Raji (cell line): ENCODE results near the gene RPTOR.

Experiments used
- POLR2A ChIP-seq: IDR thresholded peaks from 2 replicates; pipeline ENCODE4 v1.6.1; 2011; ENCODE audit warnings: low read depth, low read length, control low read depth; ENCODE audit not compliant: insufficient read depth

Gene RPTOR

DNA sequence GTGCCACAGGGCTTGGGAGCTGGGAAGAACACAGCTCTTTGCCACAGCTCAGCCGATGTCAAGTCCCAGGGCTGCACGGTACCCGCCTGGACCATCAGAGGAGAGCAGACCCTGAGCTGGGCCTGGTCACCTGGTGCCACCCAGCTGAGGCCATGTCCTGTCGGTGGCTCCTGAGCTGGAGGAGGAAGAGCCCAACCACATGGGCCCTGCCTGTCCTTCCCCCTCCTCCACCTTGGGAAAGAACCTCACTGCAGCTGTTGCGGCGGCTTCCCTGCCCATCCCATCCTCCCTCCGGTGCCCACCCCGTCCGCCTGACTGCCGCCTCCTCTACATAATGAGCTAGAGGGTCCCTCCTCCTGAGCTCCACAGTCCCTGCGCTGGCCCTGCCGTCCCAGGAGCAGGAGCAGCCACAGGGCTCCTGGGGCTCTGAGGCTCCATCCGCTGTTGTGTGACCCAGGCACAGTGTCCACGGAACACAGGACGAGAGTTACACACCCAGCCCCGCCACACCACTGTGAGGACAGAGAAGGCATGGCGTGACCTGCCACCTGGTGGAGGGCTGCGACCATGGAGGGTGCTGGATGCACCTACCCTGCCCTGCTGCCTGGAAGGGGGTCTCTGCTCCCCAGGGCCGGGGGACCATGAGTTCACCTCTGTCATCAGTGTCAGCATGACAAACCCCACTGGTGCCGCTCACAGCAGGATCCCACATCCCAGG is 425.6 kb downstream of the RPTOR start:
- TF ChIP-seq POLR2A, result no peak

DNA sequence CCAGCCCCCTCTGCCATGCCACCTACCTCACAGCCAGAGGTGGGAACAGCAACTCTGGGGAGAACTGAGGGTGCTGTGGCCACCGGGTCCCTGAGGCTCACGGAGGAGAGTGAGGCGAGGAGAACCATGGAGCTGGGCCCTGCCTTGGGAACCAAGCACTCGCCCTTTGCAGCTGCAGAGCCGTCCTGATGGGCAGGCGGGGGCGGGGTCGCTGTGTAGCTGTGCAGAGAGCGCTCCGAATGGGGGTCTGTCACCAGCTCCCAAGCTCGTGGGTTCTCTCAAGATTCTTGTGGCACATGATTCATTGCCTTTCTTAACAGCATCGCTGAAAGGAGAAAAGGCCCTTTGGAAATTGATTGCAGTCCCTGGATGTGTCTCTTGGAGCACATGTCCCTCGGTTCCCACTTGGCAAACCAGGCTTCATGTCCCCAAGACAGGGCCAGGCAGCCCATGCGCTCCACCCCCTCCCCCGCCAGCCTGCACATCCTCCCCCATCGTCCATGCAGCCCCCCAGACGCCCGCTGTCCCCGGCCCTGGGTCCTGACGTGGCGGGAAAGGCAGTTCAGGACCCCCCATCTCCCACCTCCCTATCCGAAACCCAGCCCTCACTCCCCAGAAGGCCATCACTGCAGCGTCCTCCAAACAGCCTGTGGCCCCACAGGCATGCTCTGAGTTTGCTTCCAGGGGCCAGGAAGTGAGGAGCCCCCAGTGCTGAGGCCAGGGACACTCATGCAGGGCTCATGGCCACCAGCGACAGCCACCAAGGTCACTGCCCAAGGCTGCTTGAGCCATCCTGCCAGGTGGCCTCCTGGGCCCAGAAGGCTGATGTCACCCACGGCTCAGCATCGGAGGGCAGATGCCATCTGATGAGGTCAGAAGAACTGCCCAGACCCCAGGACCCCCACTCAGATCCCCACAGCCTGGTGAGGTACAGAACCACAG is 426.4 kb downstream of the RPTOR start:
- TF ChIP-seq POLR2A, result no peak

DNA sequence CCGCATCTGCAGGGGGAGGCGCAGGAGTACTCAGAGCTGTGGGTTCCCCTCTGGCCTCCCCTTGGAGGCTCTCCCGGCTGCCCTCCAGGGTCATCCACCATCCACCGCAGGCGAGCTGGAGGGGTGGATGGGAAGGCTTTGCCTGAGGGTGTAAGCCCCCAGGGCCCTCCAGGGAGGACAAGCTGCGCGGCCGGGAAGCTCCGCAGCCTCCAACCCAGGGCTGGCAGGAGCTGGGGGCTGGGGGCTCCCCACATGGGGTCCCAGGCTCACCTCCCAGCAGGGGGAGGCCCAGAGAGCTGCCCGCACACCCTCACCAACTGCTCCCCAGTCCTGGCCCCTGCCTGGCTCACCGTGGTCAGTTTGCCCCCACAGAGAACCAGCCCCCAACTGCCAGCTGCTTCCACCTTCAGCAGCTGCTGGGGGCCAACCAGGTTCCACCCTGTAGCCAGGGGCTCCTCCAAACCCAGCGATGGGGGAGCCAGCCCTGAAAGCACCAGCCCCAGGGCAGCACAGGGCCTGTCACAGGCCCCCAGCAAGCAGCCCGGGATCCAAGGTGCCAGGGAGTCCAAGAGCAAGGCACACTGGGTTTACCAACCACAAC is 427.2 kb downstream of the RPTOR start:
- no peak for TF ChIP-seq POLR2A

DNA sequence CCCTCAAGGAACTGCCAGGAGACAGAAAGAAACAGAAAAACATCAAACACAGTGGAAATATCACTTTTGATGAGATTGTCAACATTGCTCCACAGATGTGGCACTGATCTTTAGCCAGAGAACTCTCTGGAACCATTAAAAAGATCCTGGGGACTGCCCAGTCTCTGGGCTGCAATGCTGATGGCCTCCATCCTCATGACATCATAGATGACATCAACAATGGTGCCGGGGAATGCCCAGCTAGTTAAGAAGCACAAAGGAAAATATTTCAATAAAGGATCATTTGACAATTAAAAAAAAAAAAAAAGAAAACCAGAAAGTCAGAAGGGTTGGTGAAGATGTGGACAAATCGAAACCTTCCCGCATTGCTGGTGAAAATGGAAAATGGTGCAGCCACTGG is 432.1 kb downstream of the RPTOR start:
- TF ChIP-seq POLR2A, result no peak

DNA sequence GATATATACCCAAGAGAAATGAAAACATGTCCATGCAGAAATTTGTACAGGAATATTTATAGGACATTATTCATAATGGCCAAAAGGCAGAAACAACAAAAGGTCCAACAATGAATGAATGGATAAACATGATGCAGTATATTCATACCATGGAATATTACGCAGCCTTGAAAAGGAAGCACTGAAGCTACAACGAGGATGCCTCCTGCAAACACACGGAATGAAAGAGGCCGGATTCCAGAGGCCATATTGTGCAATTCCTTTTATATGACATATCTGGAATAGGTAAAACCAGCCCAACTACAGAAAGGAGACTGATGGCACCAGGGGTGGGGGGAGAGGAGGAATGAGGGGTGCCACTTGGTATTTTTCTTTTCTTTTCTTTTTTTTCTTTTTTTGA is 432.5 kb downstream of the RPTOR start:
- no peak for TF ChIP-seq POLR2A

DNA sequence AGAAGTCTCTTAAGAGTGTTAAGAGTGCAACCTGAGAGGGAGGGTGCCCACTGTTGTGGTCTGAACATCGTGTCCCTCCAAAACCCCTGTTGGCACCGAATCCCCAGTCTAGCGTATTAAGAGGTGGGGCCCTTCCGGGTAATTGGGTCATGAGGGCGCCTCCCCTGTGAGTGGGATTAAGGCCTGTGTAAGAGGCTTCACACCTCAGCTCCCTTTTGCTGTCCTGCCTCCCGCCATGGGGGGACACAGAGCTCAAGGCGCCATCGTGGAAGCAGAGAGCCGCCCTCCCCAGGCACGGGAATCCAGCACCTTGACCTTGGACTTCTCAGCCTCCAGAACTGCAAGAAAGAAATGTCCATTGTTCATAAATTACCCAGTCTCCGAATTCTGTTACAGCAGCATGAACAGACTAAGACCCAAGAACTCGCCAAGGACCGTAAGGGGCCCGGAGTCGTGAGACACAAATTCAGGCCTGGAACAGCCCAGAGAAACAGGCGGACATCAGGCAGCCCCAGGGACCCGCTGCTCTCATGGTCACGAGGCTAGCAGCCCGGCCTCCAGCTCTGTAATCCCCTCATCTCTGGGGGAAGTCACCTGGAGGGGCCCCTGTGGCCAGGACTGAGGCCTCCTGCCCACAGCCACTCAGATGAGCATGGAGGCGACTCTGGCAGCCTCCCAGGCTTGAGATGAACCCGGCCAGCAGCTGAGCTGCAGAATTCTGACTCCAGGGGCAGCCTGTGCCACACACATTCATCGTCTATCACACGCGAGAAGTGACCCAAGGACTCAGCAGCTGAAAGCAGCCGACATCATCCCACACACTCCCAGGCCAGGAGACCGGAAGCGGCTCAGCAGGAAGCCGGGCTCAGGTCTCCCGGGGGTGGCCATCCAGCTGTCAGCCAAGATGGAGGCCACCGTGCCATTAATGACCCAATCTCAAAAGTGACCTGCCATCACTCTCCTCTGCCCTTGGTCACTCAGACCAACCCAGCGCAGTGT is 434.2 kb downstream of the RPTOR start:
- no peak for TF ChIP-seq POLR2A

DNA sequence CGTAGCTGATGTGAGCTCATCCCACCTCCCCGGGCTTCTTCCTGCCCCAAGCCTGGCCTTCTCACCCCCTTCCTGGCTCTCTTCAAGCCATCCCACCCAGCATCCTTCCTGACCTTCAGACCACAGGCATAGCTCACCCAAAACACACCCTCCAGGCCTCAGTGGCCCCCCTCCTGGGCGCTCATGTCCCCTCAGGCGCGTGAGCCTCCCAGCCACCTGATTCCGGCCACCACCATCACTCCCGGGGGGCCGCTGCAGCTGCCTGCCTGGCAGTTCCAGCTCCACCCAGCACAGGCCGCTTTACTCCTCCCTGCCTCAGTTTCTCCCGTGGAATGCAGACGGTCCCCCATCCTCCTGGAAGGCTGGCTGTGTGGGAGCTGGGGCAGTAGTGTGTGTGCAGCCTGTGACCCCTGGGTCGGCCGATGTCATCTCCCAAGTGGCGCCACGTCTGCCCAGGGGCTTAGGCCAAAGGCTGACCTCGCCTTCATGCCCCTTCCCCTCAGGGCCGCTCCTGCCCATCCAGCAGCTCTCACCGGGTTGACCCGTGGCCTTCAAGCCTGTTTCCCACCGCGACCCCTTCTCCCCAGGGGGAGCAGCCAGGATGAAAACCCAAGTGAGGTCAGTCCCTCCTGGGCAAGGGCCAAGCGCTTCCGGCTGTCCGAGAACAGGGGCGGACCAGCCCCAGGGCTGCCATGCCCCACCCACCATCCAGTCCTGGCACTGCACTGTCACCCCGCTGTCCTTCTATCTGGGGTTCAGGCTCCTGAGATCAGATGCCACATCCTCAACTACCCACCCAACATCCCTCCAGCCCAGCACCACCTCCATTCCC is 435.1 kb downstream of the RPTOR start:
- TF ChIP-seq POLR2A, result no peak

DNA sequence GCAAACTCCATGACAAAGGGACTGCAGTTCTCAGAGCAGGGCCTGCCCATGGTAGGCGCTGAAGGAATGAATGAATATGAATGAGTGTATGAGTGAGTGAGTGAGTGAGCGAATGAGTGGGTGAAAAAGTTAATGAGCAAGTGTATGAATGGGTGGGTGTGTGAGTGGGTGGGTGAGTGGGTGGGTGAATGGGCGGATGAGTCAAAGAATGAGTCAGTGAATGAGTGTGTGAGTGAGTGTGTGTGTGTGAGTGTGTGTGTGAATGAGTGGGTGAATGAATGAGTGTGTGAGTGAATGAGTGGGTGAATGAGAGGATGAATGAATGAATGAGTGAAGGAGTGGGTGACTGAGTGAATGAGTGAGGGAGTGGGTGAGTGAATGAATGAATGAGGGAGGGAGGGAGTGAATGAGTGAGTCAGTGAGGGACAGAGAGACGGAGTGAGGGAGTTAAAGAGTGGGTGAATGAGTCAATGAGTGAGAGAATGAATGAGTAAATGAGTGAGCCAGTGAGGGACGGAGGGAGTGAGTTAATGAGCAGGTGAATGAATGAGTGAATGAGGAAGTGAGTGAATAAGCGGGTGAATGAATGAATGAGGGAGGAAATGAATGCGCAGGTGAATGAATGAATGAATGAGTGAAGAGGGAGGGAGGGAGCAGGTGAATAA is 435.9 kb downstream of the RPTOR start:
- TF ChIP-seq POLR2A, result no peak

DNA sequence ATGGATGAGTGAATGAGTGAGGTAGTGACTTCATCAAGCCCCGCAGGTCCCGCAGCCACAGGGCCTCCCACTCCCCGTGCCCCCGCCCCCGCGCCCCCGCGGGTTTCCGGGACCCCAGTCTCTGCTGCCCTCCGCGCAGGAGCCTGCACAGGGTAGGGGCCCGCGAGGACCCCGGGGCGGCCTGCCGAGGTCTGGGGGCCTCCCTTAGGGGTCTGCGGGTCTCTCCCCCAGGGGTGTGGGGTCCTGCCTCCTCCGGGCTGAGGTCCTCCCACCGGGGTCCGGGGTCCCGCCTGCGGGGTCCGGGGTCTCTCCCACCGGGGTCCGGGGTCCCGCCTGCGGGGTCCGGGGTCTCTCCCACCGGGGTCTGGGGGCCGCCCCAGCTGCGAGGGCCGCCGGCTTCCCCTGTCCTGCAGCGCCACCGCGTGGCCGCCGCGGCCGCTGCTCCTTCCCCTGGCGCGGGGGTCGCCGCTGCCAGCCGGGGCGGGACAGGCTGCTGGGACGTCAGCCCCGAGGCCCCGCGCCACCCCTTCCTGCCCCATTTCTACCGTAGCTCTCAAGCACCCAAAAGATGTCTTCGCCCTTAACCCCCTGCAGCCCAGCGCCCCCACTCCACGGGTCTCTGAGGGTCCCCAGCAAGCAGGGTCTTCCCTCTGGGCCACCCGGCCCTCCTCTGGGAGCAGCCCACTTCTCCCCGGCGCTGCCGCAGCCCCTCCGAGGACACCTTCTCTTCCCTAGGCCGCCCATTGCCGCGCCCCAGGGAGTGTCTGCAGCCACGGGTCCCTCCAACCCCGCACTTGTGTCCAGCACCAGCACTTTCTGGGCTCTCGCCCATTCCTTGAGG is 436.6 kb downstream of the RPTOR start:
- no peak for TF ChIP-seq POLR2A

DNA sequence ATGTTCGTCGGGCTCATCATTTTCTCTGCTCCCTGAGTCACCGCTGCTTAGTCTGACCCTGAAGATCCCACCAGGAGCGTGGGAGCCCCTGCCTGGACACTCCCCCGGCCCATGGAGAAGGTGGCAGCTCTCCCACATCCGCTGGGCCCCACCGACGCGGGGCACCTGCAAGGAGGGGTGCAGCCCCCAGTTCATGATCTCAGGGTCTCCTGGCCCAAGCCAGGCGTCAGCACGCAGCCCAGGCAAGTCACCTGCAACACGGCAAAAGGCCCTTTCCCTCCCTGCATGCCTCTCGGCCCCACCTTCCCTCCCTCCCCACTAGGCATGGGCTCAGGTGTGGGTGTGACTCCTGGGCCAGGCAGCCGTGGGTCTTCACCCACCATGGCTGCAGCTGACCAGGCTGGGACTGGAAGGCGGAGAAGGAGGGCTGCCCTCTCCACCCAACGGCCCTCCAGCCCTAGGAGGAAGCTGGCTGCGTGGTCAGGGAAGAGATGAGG is 437.3 kb downstream of the RPTOR start:
- no peak for TF ChIP-seq POLR2A

DNA sequence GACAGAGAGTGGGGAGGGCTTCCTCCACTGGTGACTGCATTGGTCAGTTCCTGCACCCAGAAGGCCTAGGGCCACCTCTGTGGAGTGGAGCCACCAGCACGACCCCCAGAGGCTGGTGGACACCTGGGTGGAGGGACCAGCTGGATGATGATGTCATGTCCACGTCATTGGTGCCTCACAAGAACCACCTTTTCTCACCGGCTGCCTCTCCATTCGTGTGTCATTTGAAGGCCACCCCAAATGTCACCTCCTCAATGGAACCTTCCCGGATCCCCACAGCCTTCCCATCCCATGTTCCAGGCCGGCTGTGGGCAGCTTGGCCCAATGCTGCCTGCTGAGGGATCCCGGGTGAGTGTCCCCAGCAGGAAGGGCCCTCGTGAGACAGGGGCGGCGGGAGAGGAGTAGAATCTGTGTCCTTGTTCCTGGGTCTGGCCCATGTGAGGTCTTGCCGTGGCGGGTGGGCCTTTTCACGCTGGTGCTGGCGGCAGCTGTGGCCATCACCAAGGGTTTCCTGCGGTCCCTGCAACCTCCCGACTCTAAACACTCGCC is 437.9 kb downstream of the RPTOR start:
- TF ChIP-seq POLR2A, result no peak

DNA sequence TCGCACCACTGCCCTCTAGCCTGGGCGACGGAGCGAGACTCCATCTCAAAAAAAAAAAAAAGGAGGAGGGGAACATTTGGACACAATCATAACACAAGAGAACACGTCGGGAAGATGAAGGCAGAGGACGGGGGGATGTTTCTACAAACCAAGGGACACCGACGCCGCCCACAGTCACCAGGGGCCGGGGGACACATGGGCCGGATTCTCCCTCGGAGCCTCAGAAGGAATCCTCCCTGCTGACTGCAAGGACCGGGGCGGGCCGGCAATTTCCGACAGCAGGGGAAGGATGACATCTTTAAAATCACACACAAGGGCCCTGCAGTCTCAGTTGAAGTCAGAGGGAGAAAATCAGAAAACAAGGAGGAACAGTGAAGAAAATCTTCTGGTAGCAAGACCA is 438.9 kb downstream of the RPTOR start:
- no peak for TF ChIP-seq POLR2A
